ENCODE measurements around the gene BBX. TPM values are rescaled to one million over a fixed set of nuclear protein-coding genes. Genes with fewer than 3 reads are reported as not detected.

The BBX gene
- total RNA-seq, 4 donors from 2014 or later: 54.3 to 104 (median 88.1) TPM

- WGBS, 2 donors: 86 to 99% methylated on average over 3 of the region's 3 CpGs
- DNase-seq (ENCODE audit: low spot score in 2 of 2): no peak
- Histone ChIP-seq H3K36me3 (no peaks in the 10 kb centered on the region), H3K4me3 (no peak overlapping the region), H3K27me3 (no peaks in the 10 kb centered on the region), H3K9me3 (no peaks in the 10 kb centered on the region), H3K4me1 (no peaks in the 10 kb centered on the region), H3K27ac (no peak overlapping the region)
- TF ChIP-seq EP300 (IDR thresholded peaks at IDR 0.05) (no peak), POLR2A (IDR thresholded peaks at IDR 0.05) (no peak), CTCF (IDR thresholded peaks at IDR 0.05) (no peak)
Measured at GRCh38 chr3:107620534-107620933, 97.8 kb downstream of the BBX start.

- WGBS, 2 donors: 89 to 90% methylated on average over 3 of the region's 3 CpGs
- no peak overlapping the region for H3K27ac ChIP-seq
- no peaks in the 10 kb centered on the region for H3K4me1 ChIP-seq
- H3K9me3 ChIP-seq: no peaks in the 10 kb centered on the region
- TF ChIP-seq EP300 (IDR thresholded peaks at IDR 0.05) (no peak), POLR2A (IDR thresholded peaks at IDR 0.05) (no peak), CTCF (IDR thresholded peaks at IDR 0.05) (no peak)
- no peaks in the 10 kb centered on the region for H3K36me3 ChIP-seq
- no peak for DNase-seq (ENCODE audit: low spot score in 2 of 2)
- no peak overlapping the region for H3K4me3 ChIP-seq
- H3K27me3 ChIP-seq: no peaks in the 10 kb centered on the region
Measured at GRCh38 chr3:107621465-107621864, 98.7 kb downstream of the BBX start.

GRCh38 chr3:107627962-107628542 lies 105.3 kb downstream of the BBX start:
- no peaks in the 10 kb centered on the region for H3K9me3 ChIP-seq
- no peak for DNase-seq (ENCODE audit: low spot score in 2 of 2)
- TF ChIP-seq CTCF (IDR thresholded peaks at IDR 0.05): no peak
- TF ChIP-seq POLR2A (IDR thresholded peaks at IDR 0.05): no peak
- no peak for TF ChIP-seq EP300 (IDR thresholded peaks at IDR 0.05)
- H3K27me3 ChIP-seq: no peaks in the 10 kb centered on the region
- H3K4me1 ChIP-seq: peaks cover 0 to 22% (median 0%) of the 10 kb centered on the region in 4 donors
- no peak overlapping the region for H3K27ac ChIP-seq
- no peaks in the 10 kb centered on the region for H3K36me3 ChIP-seq
- H3K4me3 ChIP-seq: no peak overlapping the region

- Histone ChIP-seq H3K36me3 (no peaks in the 10 kb centered on the region), H3K27me3 (no peaks in the 10 kb centered on the region), H3K27ac (no peak overlapping the region), H3K4me3 (no peak overlapping the region), H3K4me1 (peaks cover 0 to 28% (median 0%) of the 10 kb centered on the region in 4 donors), H3K9me3 (no peaks in the 10 kb centered on the region)
- 87% methylated on average over 4 of the region's 4 CpGs for WGBS, 2 donors
- TF ChIP-seq POLR2A (IDR thresholded peaks at IDR 0.05): no peak
- no peak for TF ChIP-seq CTCF (IDR thresholded peaks at IDR 0.05)
- no peak for TF ChIP-seq EP300 (IDR thresholded peaks at IDR 0.05)
- DNase-seq (ENCODE audit: low spot score in 2 of 2): no peak
Measured at GRCh38 chr3:107629566-107629965, 106.8 kb downstream of the BBX start.

GRCh38 chr3:107630779-107631178 lies 108.0 kb downstream of the BBX start:
- Histone ChIP-seq H3K27ac (no peak overlapping the region), H3K4me1 (peaks cover 0 to 28% (median 0%) of the 10 kb centered on the region in 4 donors), H3K9me3 (no peaks in the 10 kb centered on the region), H3K4me3 (no peak overlapping the region), H3K36me3 (no peaks in the 10 kb centered on the region), H3K27me3 (no peaks in the 10 kb centered on the region)
- no peak for DNase-seq (ENCODE audit: low spot score in 2 of 2)
- no peak for TF ChIP-seq CTCF (IDR thresholded peaks at IDR 0.05)
- no peak for TF ChIP-seq EP300 (IDR thresholded peaks at IDR 0.05)
- no peak for TF ChIP-seq POLR2A (IDR thresholded peaks at IDR 0.05)
